PFSK-1 (cell line): ENCODE measurements around the gene SPDEF.

ENCODE experiments used
- POLR2AphosphoS5 ChIP-seq: IDR thresholded peaks from 2 replicates; pipeline ENCODE4 v1.6.1; 2012; ENCODE audit warnings: low read depth, mild to moderate bottlenecking, control low read depth, low read length, moderate library complexity
- SIN3A ChIP-seq: IDR thresholded peaks from 2 replicates; pipeline ENCODE4 v1.6.1; 2012; ENCODE audit warnings: mild to moderate bottlenecking, low read length, moderate library complexity, borderline replicate concordance; ENCODE audit not compliant: insufficient read depth
- TAF1 ChIP-seq: IDR thresholded peaks from 2 replicates; pipeline ENCODE4 v1.6.1; 2012; ENCODE audit warnings: low read length, control low read depth, borderline replicate concordance; ENCODE audit not compliant: insufficient read depth

DNA sequence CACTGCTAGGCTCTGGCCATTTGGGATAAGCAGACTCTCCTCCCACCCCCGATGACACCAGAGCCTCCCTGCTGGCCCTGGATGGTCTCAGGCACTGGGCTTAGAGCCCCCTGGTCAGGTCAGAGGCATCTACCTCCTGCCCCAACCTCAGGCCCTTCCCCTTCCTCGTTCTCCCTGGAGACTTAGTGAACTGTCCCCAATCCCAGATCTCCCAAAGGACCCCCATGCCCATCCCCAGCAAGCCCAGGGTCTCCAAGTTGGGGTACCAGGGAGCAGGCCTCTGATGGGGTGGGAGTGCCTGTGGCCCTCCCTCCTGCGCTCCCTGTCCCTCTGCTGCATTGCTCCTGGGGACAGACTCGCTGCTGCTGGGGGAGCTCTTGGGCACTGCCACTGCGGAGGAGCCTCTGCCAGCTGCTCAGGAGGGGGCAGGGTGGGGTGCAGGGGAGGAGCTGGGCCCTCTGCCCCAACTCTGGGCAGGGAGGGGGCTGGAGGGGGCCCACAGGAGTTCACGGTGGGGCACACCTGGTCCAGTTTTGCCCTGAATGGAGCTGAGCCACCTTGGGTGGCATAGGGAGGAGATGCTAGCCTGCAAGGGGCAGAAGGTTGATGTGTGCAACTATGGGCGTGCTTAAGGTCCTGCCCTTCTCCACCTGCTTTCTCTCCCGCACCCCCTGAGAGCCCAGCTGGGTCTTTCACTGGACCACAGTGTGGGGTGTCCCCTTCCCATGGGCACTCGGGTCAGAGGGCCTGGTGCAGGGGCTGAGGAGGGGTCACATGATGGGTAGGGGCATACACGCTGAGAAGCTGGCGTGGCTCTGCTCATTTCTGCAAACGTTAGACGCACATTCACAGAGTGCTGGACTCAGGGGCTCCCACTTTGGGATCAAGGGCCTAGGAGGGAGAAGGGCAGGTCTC lies 40.4 kb downstream of the SPDEF start:
- TF ChIP-seq SIN3A (no peak), TAF1 (no peak), POLR2AphosphoS5 (no peak)
